Activated CD4-positive, alpha-beta T cell treated with anti-CD3 and anti-CD28 coated beads, Interleukin-2, amount 50 U/mL, for 4 hours (primary cell): ENCODE data around the gene KIF22.
"Not testable (repeated sequence)": the region's sequence is repeated elsewhere in the genome, so short reads cannot be mapped to it uniquely, and the experiment has no call there.

Experiments
- DNase-seq, 2 experiments: peaks; one replicate each; pipeline ENCODE4 v3.0.0-alpha.2; 2020

The KIF22 gene

GRCh38 chr16:29815793-29816693 lies 25.5 kb downstream of the KIF22 start, which contains the start of gene PAGR1:
PAGR1 (plus strand) TSS chr16:29816152; CDS start chr16:29816526, 374 bp downstream.
- DNase-seq: peak; percentile 98

DNA sequence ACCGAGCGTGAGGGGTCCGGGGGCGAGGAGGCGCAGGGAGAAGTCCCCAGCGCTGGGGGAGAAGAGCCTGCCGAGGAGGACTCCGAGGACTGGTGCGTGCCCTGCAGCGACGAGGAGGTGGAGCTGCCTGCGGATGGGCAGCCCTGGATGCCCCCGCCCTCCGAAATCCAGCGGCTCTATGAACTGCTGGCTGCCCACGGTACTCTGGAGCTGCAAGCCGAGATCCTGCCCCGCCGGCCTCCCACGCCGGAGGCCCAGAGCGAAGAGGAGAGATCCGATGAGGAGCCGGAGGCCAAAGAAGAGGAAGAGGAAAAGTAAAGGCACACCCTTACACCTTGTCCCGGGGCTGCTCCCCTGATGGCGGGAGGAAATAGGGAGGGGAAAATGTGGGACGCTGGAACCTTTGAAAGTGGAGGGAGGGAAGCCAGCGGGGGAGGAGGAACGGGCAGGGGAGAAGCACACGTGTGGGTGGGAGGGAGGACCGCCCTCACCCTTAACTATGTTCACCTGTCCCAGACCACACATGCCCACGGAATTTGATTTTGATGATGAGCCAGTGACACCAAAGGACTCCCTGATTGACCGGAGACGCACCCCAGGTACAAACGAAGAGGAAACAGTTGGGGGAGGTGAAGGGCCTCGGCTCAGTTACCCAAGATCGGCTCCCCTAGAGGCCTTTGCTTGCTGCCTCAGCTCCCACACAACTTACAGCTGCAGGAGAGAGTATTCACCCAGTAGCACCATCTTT lies 26.3 kb downstream of the KIF22 start:
- peak in 1 of 2 experiments; percentile 37 for DNase-seq

DNA sequence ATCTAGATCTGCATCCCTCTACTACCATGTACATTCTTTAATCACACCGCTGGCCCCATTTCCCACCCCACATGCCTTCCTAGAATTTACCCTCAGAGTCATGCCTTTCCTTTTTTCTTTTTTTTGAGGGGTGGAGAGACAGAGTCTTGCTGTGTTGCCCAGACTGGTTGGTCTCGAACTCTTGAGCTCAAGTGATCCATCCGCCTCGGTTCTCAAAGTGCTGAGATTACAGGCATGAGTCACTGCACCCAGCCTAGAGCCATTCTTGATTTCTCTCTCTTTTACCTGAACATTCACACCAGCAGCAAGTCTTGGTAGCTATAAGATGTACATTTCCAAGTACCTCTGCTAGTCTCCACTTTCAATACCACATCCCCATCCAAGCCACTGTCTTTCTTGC lies 27.5 kb downstream of the KIF22 start:
- no peak for DNase-seq

- DNase-seq: no peak
Measured at GRCh38 chr16:29819506-29819905, 29.0 kb downstream of the KIF22 start.

DNA sequence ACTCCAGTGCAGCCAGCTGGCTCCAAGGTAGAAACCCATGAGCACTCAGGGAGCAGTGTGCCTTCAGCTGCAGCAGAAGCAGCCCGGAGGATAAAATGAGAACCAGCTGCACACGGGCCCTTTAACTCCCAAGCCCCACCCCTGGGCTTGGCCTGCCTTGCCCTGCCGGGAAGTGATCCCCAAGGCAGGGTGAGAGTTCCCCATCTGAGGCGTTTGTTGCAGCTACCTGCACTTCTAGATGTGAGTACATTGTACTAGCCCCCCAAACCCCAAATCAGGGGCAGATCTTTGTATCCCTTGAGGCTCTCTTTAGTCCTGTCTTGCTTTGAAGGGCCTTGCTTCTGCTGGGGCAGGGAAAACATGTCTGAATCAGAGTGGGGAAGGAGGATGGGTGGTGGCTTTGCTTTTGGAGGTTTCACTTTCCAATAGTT lies 29.7 kb downstream of the KIF22 start, which contains the start of gene MVP:
MVP (plus strand) TSS at position 192 of the 431 bp plus-strand sequence. CDS start 10,088 bp downstream, outside the sequence.
- DNase-seq: peak in 1 of 2 experiments; percentile 40

GRCh38 chr16:29820730-29821642 lies 30.4 kb downstream of the KIF22 start:
- no peak for DNase-seq

- DNase-seq: no peak
Measured at GRCh38 chr16:29821643-29822115, 31.1 kb downstream of the KIF22 start.

- DNase-seq: no peak
Measured at GRCh38 chr16:29824589-29825144, 34.1 kb downstream of the KIF22 start.

GRCh38 chr16:29825145-29826044 lies 34.8 kb downstream of the KIF22 start:
- DNase-seq: peak in 1 of 2 experiments; percentile 18

- DNase-seq: no peak
Measured at GRCh38 chr16:29826342-29826695, 35.8 kb downstream of the KIF22 start.

DNA sequence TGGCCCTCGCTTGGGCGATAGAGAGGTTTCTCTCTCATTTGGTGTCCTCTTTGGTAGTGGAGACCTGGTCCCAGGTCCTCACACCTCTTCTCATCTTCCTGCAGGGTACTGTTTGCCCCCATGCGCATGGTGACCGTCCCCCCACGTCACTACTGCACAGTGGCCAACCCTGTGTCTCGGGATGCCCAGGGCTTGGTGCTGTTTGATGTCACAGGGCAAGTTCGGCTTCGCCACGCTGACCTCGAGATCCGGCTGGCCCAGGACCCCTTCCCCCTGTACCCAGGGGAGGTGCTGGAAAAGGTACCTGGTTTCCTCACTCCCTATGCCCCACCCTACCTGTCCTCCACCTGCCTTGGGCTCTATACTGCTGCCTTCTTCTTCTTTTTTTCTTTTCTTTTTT lies 40.2 kb downstream of the KIF22 start:
- DNase-seq: no peak

DNA sequence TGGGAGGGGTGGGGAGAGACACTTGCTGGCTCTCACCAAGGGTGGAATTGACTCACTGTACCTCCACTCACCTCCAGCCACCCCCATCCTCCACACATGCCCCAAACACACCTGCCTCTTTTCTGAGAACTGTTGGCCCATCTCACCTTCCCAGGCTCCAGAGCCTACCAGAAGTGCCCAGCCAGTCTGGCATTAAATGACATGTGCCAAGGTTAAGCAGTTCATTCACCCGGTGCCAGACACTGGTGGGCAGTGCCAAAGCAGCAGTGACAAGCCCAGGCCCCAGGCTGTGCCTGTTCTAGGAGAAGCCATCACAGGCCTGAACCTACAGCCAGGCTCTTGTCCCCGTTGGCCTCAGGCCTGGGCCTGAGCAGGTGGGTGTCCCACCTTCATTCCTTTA lies 40.9 kb downstream of the KIF22 start:
- no peak for DNase-seq

DNA sequence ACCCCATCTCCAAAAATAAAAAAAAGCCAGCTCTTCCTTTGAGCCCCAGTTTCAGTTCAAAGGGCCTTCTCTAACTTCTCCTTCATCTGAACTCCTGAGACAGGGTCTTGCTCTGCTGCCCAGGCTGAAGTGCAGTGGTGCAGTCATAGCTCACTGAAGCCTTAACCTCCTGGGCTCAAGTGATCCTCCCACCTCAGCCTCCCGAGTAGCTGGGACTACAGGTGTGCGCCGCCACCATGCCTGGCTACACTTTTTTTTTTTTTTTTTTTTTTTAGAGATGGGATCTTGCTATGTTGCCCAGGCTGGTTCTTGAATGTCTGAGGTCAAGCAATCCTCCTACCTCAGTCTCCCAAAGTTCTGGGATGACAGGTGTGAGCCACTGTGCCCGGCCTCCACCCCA lies 42.7 kb downstream of the KIF22 start:
- not testable (repeated sequence) for DNase-seq

- no peak for DNase-seq
Measured at GRCh38 chr16:29834079-29834478, 43.5 kb downstream of the KIF22 start.

GRCh38 chr16:29835926-29836325 lies 45.4 kb downstream of the KIF22 start:
- DNase-seq: no peak

DNA sequence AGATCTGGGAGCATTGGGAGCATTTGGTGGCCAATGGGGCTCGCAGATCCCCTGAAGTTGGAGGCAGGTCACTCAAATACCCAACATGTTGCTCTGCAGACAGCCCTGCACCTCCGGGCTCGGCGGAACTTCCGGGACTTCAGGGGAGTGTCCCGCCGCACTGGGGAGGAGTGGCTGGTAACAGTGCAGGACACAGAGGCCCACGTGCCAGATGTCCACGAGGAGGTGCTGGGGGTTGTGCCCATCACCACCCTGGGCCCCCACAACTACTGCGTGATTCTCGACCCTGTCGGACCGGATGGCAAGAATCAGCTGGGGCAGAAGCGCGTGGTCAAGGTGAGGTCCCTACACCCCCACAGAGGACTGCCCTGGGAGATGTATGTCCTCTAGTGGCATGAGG lies 46.1 kb downstream of the KIF22 start:
- DNase-seq: no peak

GRCh38 chr16:29837841-29838240 lies 47.3 kb downstream of the KIF22 start:
- no peak for DNase-seq

DNA sequence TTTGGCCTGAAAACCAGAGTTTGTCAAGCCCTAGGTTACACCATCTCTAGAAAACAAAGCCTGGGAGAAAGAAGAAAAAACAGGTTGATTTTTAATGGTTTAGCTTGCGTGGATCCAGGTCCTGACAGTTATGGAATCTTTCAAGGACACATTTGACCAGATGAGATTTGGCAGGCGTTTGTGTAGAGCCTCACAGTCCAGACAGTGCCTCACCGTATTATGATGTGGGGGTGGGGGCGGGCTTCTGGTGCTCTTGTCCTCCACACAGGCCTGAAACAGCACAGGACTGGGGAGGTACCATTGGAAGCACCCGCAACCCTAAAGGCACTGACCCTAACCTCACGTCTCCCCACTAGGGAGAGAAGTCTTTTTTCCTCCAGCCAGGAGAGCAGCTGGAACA lies 49.3 kb downstream of the KIF22 start:
- no peak for DNase-seq

- no peak for DNase-seq
Measured at GRCh38 chr16:29840240-29840639, 49.7 kb downstream of the KIF22 start.

DNA sequence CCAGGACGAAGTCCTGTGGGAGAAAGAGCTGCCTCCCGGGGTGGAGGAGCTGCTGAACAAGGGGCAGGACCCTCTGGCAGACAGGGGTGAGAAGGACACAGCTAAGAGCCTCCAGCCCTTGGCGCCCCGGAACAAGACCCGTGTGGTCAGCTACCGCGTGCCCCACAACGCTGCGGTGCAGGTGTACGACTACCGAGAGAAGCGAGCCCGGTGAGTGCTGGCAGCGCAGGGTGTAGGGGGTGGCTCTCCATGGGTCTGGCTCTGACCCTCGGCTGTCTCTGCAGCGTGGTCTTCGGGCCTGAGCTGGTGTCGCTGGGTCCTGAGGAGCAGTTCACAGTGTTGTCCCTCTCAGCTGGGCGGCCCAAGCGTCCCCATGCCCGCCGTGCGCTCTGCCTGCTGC lies 51.1 kb downstream of the KIF22 start:
- DNase-seq: no peak

DNA sequence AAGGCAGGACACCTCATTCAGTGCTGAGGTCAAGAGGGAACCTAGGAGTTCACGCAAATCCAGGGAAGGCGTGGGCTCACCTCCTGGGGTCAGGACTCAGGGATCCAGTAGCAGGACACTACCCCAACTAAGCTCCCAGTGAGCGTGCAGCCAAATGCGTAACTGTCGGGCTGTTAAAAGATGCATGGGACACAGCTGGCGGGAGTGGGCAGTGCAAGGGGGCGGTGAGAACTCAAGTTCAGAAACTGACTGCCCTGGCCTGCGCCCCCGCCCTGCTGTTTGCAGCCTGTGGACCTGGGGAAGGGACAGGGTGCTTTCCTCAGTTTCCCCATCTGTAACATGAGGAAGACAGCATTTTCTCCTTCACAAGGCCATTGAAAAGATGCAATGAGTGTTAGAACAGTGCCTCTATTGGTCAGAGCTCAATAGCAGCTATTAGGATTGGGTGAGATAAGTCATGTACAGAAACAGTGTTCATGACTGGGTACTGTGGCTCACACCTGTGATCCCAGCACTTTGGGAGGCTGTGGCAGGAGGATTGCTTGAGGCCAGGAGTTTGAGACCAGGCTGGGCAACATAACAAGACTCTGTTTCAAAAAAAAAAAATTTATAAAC lies 52.3 kb downstream of the KIF22 start:
- DNase-seq: no peak
